GM12875 (cell line): Measurements from ENCODE around the gene RPTOR.

Experiments used
- H3K4me3 ChIP-seq: one replicate; pipeline ENCODE4 v1.5.1; 2011; ENCODE audit warnings: low read depth, low read length, control low read depth
- TF ChIP-seq, protein P1 (sequence below): IDR thresholded peaks from 2 replicates; pipeline ENCODE4 v1.5.1; 2011; ENCODE audit warnings: low read depth, mild to moderate bottlenecking, control low read depth, inconsistent platforms, low read length, moderate library complexity, borderline replicate concordance; ENCODE audit not compliant: insufficient read depth

The RPTOR gene

DNA sequence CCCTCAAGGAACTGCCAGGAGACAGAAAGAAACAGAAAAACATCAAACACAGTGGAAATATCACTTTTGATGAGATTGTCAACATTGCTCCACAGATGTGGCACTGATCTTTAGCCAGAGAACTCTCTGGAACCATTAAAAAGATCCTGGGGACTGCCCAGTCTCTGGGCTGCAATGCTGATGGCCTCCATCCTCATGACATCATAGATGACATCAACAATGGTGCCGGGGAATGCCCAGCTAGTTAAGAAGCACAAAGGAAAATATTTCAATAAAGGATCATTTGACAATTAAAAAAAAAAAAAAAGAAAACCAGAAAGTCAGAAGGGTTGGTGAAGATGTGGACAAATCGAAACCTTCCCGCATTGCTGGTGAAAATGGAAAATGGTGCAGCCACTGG is 432.1 kb downstream of the RPTOR start:
- H3K4me3 ChIP-seq, result no peak overlapping the region
- TF ChIP-seq, protein P1, sequence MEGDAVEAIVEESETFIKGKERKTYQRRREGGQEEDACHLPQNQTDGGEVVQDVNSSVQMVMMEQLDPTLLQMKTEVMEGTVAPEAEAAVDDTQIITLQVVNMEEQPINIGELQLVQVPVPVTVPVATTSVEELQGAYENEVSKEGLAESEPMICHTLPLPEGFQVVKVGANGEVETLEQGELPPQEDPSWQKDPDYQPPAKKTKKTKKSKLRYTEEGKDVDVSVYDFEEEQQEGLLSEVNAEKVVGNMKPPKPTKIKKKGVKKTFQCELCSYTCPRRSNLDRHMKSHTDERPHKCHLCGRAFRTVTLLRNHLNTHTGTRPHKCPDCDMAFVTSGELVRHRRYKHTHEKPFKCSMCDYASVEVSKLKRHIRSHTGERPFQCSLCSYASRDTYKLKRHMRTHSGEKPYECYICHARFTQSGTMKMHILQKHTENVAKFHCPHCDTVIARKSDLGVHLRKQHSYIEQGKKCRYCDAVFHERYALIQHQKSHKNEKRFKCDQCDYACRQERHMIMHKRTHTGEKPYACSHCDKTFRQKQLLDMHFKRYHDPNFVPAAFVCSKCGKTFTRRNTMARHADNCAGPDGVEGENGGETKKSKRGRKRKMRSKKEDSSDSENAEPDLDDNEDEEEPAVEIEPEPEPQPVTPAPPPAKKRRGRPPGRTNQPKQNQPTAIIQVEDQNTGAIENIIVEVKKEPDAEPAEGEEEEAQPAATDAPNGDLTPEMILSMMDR, result no peak

DNA sequence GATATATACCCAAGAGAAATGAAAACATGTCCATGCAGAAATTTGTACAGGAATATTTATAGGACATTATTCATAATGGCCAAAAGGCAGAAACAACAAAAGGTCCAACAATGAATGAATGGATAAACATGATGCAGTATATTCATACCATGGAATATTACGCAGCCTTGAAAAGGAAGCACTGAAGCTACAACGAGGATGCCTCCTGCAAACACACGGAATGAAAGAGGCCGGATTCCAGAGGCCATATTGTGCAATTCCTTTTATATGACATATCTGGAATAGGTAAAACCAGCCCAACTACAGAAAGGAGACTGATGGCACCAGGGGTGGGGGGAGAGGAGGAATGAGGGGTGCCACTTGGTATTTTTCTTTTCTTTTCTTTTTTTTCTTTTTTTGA is 432.5 kb downstream of the RPTOR start:
- no peak overlapping the region for H3K4me3 ChIP-seq
- TF ChIP-seq, protein P1, result no peak

DNA sequence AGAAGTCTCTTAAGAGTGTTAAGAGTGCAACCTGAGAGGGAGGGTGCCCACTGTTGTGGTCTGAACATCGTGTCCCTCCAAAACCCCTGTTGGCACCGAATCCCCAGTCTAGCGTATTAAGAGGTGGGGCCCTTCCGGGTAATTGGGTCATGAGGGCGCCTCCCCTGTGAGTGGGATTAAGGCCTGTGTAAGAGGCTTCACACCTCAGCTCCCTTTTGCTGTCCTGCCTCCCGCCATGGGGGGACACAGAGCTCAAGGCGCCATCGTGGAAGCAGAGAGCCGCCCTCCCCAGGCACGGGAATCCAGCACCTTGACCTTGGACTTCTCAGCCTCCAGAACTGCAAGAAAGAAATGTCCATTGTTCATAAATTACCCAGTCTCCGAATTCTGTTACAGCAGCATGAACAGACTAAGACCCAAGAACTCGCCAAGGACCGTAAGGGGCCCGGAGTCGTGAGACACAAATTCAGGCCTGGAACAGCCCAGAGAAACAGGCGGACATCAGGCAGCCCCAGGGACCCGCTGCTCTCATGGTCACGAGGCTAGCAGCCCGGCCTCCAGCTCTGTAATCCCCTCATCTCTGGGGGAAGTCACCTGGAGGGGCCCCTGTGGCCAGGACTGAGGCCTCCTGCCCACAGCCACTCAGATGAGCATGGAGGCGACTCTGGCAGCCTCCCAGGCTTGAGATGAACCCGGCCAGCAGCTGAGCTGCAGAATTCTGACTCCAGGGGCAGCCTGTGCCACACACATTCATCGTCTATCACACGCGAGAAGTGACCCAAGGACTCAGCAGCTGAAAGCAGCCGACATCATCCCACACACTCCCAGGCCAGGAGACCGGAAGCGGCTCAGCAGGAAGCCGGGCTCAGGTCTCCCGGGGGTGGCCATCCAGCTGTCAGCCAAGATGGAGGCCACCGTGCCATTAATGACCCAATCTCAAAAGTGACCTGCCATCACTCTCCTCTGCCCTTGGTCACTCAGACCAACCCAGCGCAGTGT is 434.2 kb downstream of the RPTOR start:
- H3K4me3 ChIP-seq, result no peak overlapping the region
- TF ChIP-seq, protein P1, result no peak

DNA sequence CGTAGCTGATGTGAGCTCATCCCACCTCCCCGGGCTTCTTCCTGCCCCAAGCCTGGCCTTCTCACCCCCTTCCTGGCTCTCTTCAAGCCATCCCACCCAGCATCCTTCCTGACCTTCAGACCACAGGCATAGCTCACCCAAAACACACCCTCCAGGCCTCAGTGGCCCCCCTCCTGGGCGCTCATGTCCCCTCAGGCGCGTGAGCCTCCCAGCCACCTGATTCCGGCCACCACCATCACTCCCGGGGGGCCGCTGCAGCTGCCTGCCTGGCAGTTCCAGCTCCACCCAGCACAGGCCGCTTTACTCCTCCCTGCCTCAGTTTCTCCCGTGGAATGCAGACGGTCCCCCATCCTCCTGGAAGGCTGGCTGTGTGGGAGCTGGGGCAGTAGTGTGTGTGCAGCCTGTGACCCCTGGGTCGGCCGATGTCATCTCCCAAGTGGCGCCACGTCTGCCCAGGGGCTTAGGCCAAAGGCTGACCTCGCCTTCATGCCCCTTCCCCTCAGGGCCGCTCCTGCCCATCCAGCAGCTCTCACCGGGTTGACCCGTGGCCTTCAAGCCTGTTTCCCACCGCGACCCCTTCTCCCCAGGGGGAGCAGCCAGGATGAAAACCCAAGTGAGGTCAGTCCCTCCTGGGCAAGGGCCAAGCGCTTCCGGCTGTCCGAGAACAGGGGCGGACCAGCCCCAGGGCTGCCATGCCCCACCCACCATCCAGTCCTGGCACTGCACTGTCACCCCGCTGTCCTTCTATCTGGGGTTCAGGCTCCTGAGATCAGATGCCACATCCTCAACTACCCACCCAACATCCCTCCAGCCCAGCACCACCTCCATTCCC is 435.1 kb downstream of the RPTOR start:
- no peak overlapping the region for H3K4me3 ChIP-seq
- TF ChIP-seq, protein P1, result no peak

DNA sequence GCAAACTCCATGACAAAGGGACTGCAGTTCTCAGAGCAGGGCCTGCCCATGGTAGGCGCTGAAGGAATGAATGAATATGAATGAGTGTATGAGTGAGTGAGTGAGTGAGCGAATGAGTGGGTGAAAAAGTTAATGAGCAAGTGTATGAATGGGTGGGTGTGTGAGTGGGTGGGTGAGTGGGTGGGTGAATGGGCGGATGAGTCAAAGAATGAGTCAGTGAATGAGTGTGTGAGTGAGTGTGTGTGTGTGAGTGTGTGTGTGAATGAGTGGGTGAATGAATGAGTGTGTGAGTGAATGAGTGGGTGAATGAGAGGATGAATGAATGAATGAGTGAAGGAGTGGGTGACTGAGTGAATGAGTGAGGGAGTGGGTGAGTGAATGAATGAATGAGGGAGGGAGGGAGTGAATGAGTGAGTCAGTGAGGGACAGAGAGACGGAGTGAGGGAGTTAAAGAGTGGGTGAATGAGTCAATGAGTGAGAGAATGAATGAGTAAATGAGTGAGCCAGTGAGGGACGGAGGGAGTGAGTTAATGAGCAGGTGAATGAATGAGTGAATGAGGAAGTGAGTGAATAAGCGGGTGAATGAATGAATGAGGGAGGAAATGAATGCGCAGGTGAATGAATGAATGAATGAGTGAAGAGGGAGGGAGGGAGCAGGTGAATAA is 435.9 kb downstream of the RPTOR start:
- TF ChIP-seq, protein P1, result no peak
- no peak overlapping the region for H3K4me3 ChIP-seq

DNA sequence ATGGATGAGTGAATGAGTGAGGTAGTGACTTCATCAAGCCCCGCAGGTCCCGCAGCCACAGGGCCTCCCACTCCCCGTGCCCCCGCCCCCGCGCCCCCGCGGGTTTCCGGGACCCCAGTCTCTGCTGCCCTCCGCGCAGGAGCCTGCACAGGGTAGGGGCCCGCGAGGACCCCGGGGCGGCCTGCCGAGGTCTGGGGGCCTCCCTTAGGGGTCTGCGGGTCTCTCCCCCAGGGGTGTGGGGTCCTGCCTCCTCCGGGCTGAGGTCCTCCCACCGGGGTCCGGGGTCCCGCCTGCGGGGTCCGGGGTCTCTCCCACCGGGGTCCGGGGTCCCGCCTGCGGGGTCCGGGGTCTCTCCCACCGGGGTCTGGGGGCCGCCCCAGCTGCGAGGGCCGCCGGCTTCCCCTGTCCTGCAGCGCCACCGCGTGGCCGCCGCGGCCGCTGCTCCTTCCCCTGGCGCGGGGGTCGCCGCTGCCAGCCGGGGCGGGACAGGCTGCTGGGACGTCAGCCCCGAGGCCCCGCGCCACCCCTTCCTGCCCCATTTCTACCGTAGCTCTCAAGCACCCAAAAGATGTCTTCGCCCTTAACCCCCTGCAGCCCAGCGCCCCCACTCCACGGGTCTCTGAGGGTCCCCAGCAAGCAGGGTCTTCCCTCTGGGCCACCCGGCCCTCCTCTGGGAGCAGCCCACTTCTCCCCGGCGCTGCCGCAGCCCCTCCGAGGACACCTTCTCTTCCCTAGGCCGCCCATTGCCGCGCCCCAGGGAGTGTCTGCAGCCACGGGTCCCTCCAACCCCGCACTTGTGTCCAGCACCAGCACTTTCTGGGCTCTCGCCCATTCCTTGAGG is 436.6 kb downstream of the RPTOR start:
- TF ChIP-seq, protein P1, result peak; percentile 85
- H3K4me3 ChIP-seq, result no peak overlapping the region
